ENCODE measurements around the gene PLET1.

The PLET1 gene

GRCh38 chr11:112303616-112304015 is 43.0 kb upstream of the PLET1 start:
- TF ChIP-seq, protein P1, sequence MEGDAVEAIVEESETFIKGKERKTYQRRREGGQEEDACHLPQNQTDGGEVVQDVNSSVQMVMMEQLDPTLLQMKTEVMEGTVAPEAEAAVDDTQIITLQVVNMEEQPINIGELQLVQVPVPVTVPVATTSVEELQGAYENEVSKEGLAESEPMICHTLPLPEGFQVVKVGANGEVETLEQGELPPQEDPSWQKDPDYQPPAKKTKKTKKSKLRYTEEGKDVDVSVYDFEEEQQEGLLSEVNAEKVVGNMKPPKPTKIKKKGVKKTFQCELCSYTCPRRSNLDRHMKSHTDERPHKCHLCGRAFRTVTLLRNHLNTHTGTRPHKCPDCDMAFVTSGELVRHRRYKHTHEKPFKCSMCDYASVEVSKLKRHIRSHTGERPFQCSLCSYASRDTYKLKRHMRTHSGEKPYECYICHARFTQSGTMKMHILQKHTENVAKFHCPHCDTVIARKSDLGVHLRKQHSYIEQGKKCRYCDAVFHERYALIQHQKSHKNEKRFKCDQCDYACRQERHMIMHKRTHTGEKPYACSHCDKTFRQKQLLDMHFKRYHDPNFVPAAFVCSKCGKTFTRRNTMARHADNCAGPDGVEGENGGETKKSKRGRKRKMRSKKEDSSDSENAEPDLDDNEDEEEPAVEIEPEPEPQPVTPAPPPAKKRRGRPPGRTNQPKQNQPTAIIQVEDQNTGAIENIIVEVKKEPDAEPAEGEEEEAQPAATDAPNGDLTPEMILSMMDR (IDR thresholded peaks at IDR 0.05), result no peak
- H3K4me3 Mint-ChIP-seq, result no peak overlapping the region
- DNase-seq, result no peak
- peaks cover 9% of the 10 kb centered on the region for H3K27me3 Mint-ChIP-seq (ENCODE audit: low read depth, poor library complexity)
- H3K9me3 Mint-ChIP-seq, result peaks cover 7% of the 10 kb centered on the region
- H3K4me1 Mint-ChIP-seq, result peaks cover 20% of the 10 kb centered on the region
- H3K36me3 Mint-ChIP-seq (ENCODE audit: low read depth), result peaks cover 7% of the 10 kb centered on the region
- peak overlapping the region; percentile 62 for H3K27ac Mint-ChIP-seq

DNA sequence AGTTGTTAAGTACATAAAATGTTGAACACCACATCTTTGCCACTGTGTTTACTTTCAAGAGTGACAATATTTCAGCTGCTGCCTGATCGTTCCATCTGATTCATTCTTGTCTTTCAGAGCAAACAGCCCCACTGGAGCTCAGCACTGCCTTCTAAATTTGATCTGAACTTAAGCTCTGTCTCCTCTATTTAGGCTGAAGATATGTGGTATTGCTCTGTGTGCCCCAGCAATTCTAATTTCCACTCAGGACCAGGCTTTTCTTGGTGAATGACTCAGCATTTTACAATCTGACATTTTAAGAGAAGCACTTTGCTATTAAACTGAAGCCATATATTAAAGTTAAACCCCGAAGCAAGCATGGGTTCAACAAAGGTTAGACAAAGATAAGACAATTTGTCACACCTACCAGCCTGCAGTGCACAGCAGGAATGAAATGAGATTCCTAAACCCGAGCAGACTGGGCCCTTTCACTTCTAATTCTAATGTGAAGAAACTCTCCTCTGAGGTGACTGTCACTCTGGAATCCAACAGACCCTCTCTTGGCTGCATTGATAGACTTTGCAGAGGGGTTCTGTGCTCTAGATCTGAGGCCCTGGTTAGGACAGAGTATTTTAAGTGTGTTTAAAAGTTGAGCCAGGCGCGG is 41.7 kb upstream of the PLET1 start:
- Mint-ChIP-seq H3K27ac (peak overlapping the region; percentile 77), H3K9me3 (no peaks in the 10 kb centered on the region), H3K36me3 (ENCODE audit: low read depth) (no peaks in the 10 kb centered on the region), H3K4me3 (no peak overlapping the region), H3K4me1 (peaks cover 23% of the 10 kb centered on the region), H3K27me3 (ENCODE audit: low read depth, poor library complexity) (peaks cover 14% of the 10 kb centered on the region)
- no peak for DNase-seq
- TF ChIP-seq, protein P1 (IDR thresholded peaks at IDR 0.05), result no peak

DNA sequence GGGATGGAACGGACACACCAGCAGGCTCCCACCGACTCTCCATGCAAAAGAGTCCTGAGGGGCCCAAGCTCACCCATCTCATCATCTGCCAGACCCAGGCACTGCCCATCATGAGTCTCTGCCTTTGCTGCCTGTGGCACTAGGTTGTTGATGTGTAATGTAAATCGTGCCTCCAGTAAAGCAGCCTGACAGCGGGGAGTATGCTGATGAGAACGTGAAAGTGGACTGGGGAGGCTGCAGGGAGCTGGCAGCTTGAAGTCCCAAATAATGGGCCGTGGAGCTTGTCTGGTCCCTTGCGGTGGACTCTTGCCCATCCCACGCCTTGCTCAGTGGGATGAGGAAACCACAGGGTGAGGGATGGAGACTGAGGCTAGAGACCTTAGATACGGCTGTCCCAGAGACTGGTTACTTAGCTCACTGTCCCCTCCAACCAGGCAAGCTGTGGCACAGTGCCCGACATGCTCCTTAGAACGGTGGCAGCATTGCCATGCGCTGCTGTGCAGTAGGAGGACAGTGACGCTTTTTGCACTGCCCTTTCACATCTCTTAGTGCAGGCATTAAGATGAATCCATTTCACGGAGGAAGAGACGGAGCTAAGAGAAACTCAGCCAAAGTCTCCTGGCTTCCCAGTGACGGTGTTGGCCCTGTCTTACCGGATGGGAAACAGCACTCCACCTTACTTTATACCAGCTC is 39.6 kb upstream of the PLET1 start:
- Mint-ChIP-seq H3K36me3 (ENCODE audit: low read depth) (no peaks in the 10 kb centered on the region), H3K9me3 (no peaks in the 10 kb centered on the region), H3K4me3 (no peak overlapping the region), H3K27ac (no peak overlapping the region), H3K27me3 (ENCODE audit: low read depth, poor library complexity) (peaks cover 14% of the 10 kb centered on the region), H3K4me1 (peaks cover 35% of the 10 kb centered on the region)
- TF ChIP-seq, protein P1 (IDR thresholded peaks at IDR 0.05), result no peak
- no peak for DNase-seq

DNA sequence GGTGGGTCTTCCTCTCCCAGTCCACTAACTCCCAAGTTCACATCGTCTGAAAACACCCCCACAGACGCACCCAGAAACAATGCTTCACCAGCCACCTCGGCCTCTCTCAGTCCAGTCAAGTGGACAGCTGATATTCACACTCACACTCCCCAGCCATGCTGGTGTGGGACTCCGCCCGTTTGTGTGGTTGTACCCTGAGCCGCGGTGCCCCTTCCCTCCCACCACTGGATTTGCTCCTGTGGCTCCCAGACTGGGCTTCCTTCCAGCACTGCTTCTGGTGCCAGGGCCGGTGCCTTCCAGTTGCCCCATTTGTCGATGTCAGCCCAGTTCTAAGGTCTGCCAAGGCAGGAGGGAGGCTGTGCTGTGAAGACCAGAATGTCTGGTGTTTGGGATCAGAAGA is 37.9 kb upstream of the PLET1 start:
- DNase-seq, result no peak
- H3K36me3 Mint-ChIP-seq (ENCODE audit: low read depth), result peaks cover 7% of the 10 kb centered on the region
- peaks cover 31% of the 10 kb centered on the region for H3K4me1 Mint-ChIP-seq
- no peaks in the 10 kb centered on the region for H3K9me3 Mint-ChIP-seq
- no peak overlapping the region for H3K27ac Mint-ChIP-seq
- TF ChIP-seq, protein P1 (IDR thresholded peaks at IDR 0.05), result no peak
- no peak overlapping the region for H3K4me3 Mint-ChIP-seq
- H3K27me3 Mint-ChIP-seq (ENCODE audit: low read depth, poor library complexity), result peaks cover 20% of the 10 kb centered on the region

- DNase-seq, result no peak
- peaks cover 9% of the 10 kb centered on the region for H3K36me3 Mint-ChIP-seq (ENCODE audit: low read depth)
- H3K27me3 Mint-ChIP-seq (ENCODE audit: low read depth, poor library complexity), result peaks cover 23% of the 10 kb centered on the region
- peak overlapping the region; percentile 46 for H3K27ac Mint-ChIP-seq
- TF ChIP-seq, protein P1 (IDR thresholded peaks at IDR 0.05), result no peak
- H3K9me3 Mint-ChIP-seq, result peaks cover 6% of the 10 kb centered on the region
- H3K4me3 Mint-ChIP-seq, result no peak overlapping the region
- peaks cover 19% of the 10 kb centered on the region for H3K4me1 Mint-ChIP-seq
Observed at GRCh38 chr11:112297248-112297866, 36.7 kb upstream of the PLET1 start.
